Effector CD8-positive, alpha-beta T cell (primary cell): ENCODE results near the gene PRDM16.

Source experiments
- DNase-seq: peaks from one replicate; lab custom pipeline; 2025; lab: John Stamatoyannopoulos, UW

The PRDM16 gene

DNA sequence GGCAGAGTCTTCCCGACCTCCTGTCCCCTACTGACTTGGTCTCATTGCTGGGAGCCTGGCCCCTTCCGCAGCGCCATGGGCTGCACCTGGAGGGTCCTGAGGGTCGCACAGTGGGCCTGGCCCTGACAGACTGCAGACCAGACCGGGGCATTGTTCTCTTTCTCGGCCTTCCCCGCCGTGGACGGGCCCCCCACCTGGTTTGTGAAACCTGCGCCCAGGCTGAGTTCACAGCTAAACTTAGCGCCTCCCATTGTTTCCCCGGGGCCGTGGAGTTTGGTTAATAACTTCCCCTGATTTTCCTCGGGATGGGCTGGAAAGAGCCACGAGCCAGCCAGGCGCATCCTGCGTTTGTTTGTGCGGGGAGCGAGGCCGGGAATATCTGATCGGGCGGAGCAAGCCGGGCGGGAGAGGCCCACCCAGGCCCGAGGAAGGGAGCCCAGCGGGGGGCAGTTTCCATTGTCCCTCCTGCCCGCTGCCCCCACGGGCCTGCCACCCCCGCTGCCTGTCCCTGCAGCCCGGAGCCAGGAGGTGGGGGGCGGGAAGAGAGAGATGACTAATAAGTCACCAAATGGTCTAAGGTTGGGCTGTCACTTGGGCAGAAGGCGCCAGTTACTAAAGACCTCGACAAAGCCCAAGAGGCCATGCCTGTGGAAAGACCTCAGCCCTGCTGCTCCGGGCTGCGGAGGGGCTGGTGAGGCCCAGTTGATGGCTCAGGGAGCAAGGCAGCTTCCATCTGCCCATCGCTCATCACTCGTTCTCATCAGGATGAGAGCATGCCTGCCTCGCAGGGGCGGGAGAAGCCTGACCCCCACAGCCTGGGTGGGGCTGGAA is 346.5 kb downstream of the PRDM16 start:
- DNase-seq: no peak

DNA sequence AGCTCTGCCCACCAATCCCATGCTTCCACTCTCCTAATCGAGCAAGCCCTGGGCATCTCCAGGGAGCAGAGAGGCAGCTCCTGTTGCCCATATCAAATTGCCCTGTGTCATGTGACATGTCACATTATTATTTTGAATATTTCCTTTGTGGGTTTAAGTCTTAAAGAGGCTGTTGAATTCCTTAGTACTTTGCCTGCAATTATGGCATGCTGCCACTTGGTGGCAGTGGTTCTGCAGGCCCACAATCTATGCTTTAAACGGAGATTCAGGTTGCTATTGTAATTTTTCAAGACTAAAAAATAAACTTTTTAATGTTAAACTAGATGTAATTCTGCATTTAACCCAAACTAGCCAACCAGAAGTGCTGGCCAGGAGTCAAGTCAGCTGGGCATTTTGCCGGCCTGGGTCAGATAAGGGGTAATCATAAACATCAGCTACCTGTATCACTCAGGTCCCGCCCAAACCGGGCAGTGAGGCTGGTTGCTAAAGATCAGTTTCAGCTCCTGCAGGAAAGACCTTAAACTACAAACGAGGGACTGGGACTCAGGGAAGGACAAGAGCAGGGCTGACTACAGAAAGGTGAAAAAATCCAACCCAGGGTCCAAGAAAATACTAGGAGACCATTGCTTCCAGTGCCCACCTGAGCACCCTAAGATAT is 348.2 kb downstream of the PRDM16 start:
- no peak for DNase-seq

DNA sequence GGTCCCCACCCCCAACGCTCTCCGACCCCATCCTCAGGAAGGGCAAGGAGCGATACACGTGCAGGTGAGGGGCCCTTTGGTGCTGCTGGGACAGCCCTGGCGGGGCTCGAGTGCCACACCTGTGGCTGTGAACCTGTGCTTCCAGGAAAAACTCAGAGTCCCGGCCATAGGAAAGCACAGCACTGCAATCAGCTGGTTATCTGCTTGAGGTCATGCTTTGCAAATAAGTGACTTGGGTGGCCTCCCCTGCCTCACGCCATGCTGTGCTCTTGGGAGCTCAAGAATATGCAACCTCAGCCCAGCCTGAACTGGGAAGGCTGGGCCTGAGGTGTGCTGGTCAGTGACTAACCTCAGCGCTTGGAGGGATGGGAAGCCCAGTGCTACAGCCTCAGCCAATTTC is 348.9 kb downstream of the PRDM16 start:
- DNase-seq: no peak

DNA sequence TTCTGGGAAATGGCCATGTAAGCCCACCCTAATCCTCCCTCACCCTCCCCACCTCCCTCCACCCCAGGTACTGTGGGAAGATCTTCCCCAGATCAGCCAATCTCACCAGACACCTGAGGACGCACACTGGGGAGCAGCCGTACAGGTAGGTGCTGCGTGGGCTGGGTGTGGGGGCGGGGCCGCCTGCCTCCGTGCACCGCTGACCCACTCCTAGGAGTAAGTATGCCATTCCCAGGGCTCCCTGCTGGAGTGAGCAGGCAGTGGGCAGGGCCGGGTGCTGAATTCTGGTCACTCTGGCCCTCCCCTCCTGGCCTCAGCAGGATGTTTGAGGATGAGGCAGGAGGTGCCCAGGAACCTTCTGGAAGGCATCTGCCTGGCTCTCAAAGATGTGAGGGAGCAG is 349.6 kb downstream of the PRDM16 start:
- no peak for DNase-seq

DNA sequence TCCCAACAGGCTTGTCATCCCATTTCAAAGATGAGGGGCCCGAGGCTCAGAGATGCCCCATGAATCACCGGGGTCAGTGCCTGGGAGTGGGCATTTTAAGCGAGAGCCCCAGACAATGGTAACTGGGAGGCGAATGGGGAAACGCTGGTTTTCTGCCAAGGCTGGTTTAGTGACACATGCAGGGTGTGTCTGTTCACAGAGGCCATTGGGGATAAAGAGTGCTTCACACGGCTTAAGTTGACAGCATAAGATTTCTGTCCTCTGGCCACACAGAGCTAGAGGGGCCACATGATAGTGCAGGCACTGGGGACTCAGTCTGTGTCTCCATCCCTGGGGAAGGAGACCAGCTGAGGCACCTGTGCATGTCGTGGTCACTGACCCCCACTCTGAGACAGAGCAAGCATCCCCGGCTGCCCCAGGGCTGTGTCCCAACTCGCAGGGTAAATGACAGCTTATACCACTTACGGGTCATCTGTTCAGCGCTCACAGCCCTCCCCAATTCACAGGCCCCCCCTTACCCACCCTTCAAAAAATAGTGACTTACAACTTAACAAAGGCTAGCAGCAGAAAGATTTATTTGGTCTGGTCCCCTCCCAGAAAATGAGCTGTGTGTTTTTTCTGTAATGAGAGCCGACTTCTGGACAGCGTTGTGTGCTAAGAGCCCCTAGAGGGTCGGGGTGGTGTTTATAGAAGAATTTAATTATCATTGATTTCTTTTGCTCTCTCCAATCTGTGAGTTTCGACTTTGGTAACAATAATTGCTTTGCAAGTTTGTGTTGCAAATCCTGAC is 350.6 kb downstream of the PRDM16 start:
- no peak for DNase-seq

DNA sequence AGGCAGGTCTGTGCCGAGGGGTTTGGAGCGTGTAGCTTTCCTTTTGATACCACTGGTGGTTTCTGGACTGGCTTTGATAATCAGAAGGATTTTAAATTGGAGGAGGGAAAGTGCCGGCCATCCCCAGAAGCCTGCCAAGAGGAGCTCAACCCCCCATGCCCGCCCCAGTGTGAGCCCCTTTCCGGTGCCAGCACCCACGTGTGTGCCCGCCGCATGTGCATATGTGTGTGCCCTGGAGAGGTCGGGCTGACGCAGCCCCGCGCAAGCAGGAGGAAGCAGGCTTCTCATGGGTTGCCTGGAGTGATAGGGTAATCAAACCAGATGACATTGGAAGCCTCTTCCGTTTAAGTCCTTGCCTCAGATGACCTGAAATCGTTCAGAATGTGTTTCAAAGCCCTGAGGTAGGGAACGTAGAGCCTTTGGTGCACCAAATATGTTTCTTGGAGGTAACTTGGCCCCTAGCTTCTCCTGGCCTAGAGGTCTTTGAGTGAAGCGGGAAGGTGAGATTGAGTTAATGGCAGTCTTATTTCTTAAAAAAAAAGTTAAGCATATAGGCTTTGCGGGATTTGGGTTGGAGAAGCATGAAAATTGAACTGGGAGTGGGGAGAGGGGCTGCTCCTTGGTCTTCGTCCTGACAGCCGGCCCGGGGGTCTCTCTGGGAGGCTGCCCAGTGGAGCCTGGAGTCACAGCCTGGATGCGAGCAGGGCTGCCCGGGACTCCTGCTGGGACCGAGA is 351.4 kb downstream of the PRDM16 start:
- DNase-seq: no peak

DNA sequence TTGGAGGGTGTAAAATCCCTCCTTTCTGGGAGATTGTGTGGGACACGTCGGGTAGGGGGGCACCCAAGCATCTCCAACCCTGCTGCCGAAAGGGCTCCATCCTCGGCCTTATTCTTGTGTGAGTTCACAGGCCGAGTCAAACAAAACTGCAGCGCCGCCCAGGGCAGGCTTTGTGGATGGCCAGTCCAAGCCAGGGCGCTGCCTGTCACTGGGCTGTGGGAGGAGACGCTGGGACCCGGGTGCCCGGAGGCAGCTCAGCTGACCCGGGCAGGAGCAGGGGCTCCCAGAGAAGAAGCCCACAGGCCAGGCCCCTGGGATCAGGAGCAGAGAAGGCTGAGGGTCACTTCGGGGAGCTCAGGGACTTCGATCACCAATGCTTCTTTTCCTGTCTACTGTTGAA is 353.6 kb downstream of the PRDM16 start:
- no peak for DNase-seq

DNA sequence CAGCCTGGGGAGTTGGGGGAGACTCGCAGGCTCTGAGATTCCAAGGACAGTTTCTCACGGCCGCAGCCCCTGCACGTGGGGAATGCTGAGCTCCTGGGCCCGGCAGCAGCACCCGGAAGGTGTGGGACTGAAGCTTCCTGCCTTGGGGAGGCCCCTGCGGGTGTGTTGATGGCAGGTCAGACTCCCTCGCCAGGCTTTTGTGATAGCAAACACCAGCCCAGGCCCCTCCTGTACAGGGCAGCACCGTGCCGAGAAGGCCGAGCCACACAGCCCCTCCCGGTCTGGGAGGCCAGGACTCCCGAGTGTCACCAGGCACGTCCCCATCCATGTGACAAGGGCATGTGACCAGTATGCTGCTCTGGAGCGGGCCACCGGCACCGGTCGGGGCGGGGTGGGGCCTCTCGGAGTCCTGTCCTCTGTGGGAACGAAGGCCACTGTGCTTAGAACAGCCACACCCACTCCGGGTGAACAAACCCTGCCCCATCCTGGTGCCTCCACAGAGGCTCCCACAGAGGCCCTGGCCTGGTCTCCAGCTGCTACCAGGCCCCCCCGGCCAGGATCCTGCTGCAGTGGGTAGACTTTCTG is 354.3 kb downstream of the PRDM16 start:
- no peak for DNase-seq

DNA sequence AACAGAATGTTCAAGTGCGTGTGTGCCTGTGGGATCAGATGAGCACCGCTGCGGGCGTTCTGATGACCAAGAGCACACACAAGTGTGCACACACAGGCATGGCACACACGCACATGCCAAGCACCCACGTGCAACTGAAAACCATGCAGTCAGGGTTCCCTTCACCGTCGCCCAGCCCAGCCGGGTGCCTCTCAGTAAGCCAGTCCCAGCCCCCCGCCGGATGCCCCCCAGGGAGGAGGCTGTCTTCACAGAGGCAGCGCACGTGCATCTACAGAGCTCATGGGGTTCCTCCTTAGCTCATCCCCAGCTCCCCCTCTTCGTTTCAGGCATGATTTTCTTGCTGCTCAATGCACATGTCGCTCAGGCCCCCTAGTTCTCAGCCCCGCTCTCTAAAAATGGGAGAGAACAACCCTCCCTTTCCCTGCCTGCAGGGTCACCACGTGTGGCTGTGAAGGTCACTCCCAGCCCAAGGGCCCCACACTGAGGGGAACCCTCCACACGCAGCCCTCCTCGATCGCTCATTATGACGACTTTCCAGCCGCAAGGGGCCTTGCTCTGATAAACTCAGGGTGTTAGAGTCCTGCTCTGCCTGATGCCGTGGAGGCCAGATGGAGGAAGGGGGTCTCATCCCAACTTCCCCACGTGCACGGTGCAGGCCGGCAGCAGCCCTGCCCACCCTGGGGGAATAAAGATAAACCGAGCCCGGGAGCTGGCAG is 355.1 kb downstream of the PRDM16 start:
- no peak for DNase-seq

DNA sequence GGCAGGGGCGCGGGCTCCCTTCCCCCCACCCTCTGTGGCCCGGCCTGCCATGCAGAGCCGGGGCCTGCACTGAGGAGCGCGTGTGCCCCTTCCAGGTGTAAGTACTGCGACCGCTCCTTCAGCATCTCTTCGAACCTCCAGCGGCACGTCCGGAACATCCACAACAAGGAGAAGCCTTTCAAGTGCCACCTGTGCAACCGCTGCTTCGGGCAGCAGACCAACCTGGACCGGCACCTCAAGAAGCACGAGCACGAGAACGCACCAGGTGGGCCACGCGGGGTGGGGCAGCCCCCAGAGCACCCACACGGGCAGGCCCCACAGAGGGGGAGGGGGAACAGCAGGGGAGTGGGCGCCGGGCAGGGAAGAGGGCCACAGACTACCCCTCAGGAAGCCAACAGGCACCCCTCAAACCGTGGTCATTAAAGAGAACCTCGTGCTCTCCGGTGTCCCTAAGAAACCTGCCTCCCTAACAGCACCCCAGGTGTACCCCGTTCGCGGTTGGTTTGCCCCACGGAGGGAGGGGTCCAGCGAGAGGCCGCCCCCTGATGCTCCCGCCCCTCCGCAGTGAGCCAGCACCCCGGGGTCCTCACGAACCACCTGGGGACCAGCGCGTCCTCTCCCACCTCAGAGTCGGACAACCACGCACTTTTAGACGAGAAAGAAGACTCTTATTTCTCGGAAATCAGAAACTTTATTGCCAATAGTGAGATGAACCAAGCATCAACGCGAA is 356.6 kb downstream of the PRDM16 start:
- no peak for DNase-seq

DNA sequence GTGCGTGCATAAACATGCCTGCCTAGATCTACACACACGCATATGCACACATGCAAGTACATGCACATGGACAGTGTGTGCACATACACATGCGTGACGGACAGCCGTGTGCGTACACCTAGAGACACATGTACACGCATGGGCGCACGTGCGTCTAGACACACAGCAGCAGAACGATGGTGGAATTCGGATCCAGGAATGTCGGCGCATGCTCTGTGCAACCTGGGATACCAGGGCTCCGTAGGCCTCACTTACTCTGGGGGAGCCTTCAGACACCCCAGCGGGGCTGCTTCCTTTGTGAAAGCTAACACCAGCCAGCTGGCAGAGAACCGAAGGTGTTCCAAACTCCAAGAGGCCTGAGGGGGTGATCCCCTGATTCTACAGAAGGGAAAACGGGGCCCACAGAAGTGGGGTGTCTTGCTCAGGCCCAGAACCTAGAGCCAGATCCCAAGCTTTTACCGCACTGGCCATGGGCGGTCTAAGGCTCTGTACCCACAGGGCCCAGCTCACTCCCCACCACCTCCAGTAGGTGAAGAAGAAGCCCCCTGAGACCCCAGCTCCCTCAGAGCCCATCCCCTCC is 358.0 kb downstream of the PRDM16 start:
- no peak for DNase-seq

DNA sequence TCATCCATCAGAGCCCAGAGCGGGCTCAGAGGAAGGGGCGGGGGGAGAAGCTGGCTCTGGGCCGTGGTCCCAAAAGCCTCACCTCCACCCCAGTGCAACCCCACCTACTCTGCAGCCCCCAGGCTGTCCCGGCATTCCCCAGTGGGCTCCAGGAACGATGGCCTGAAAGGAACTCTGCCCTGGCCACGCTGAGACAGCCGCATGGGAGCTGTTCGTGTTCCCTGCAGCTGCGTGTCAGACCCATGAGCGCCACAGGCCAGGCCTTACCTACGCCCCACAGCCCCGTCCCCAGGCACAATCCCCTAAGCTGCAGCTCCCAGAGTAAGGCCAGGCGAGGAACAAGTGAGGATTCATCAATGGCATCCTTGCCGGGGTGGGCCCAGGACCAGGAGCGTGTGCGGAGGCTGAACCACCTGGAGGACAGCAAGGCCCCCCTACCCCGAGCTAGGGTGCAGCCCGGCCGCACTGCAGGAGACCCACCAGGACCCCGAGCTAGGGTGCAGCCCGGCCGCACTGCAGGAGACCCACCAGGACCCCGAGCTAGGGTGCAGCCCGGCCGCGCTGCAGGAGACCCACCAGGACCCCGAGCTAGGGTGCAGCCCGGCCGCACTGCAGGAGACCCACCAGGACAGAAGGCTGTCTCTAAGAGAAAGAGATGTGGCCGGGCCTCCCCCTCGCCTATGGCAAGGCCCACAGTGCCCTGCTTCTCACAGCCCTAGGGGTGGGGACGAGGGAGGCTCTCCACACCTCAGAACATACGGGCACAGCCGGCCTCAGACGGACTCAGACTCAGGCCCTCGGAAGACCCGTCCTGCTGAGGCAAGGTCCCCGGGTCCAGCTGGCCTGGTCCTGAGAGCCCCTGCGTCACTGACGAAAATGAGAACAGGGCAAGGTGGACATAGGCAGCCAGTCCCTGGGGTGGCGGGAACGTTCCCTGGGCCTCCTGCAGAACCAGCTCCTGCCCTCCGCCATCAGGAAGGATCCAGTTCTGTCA is 359.0 kb downstream of the PRDM16 start:
- DNase-seq: no peak

DNA sequence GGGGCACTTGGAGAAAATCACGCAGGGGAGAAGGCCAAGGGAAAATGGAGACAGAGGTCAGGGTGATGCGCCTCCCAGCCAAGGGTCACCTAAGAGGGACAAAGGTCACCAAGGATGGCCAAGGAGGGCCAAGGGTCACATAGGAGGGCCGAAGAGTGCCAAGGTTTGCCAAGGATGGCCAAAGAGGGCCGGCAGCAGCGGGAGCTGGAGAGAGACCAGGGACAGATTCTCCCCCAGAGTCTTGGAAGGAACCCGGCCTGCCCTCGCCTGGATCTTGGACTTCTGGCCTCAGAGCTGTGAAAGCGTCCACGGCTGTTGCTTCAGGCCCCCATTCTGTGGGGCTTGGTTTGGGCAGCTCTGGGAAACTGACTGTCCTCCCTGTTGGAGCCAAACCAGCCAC is 359.9 kb downstream of the PRDM16 start:
- no peak for DNase-seq

DNA sequence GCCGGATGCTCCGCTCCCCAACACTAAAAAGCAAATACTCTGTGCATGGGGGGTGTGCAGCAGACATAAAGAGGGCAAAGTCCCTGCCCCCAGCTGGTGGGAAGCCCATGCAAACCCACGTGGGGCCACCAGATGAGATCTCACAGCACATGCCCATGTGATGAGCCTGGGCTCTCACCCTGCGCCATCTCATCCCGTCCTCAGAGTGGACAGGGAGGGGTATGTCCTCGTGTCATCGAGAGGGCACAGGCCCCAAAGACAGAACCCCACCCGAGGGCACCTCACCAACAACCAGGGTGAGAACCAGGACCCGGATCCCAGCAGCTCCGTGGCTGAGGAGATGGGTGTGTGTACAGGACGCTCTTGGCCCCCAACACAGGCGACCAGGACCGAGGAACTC is 360.3 kb downstream of the PRDM16 start:
- no peak for DNase-seq

DNA sequence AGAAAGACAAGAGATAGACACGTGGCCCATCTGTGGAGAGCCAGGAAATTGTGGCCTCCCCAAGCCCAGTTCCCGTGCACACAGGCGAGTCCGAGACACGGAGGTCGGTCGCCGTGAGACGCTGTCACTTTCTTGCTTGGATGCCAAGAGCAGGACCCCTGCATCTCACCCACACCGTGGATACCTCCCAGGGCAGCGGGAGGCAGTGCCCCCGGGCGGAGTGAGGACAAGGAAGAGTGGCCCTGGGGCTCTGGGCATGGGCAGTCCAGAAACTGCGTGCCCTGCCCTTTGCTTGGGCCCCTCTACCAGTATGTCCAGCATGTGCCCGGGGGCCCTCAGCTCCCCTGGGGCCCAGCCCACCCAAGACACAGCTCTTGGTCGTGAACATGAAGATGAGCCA is 360.8 kb downstream of the PRDM16 start:
- no peak for DNase-seq

DNA sequence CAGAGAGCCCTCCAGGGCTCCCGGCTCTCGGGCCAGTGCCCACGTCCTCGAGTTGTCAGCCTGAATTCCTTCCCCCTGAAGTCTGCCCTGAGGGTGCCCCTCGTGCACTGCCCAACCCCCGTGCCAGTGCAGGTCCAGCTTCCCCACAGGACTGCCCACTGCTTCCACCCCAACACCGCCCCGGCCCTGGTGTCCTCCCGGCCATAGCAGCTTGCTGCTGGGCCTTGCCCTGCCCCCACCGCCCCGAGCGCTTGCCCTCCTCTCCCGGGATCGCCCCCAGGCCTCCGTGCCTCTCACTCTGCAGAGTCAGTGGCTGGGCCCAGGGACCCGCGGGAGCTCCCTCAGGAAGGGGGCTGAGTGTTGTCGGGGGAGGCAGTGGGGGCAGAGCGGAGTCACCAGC is 361.4 kb downstream of the PRDM16 start:
- no peak for DNase-seq

DNA sequence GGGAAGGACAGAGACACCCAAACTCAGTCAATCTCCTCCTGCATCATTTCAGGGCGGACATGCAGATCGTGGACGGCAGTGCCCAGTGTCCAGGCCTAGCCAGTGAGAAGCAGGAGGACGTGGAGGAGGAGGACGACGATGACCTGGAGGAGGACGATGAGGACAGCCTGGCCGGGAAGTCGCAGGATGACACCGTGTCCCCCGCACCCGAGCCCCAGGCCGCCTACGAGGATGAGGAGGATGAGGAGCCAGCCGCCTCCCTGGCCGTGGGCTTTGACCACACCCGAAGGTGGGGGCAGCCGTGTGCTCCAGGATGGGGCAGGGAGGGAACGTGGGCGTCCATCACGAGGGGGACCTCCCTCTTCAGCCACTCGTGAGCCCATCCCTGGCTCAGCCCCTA is 361.8 kb downstream of the PRDM16 start:
- no peak for DNase-seq

DNA sequence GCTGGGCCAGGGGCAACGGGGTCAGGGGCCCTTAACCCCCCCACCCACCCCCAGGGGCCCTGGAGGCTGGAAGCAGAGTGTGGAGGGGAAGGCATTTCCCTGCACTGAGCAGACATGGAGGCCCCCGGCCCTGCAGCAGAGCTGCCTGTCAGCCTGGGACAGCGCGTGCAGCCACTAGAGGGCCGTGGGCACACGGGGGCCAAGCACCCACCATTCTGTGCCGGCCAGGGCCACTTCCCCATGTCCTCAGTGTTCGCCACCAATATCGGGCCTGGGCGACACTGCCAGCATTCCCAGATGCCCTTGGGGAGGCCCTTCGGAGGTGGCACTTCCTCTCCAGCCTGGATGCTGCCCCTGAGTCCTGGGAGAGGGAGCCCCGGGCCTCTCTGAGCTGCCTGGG is 362.3 kb downstream of the PRDM16 start:
- DNase-seq: no peak

DNA sequence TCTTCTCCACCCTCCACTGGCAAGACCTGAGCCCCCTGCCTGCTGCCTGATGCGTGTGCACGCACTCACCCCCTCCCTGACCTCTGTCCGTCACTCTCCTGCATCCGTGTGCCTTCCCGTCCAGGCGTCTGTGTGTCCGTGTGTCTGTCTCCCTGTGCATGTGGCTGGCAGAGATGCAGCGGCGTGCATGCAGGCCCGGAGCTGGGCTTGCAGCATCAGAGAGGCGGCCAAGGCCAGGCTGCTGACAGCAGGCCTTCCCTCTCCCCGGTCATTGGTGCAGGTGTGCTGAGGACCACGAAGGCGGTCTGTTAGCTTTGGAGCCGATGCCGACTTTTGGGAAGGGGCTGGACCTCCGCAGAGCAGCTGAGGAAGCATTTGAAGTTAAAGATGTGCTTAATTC is 362.7 kb downstream of the PRDM16 start:
- no peak for DNase-seq
